H1 (cell line): ENCODE measurements around the gene CC2D1A. TPM values are rescaled to one million over a fixed set of nuclear protein-coding genes. Genes with fewer than 3 reads are reported as not detected.

Source experiments
- CTCF ChIA-PET: fragments of 300-600 bp; sonication (Branson Sonifier 250); formaldehyde crosslinking; loops from one replicate; lab custom pipeline; 2021; ENCODE audit not compliant: partially characterized antibody; lab: Charles Lee
- POLR2A ChIA-PET: fragments of 300-600 bp; sonication (Branson Sonifier 250); formaldehyde crosslinking; loops from one replicate; lab custom pipeline; 2021; ENCODE audit warnings: inconsistent platforms; ENCODE audit not compliant: partially characterized antibody; lab: Charles Lee
- DNase-seq, 2 experiments: peaks; one replicate each; pipeline versions ENCODE4 v3.0.0 to v3.0.0-alpha.2; 2010 to 2022; ENCODE audit warnings: low spot score in 2 of 2, low read depth in 1 of 2, mixed read lengths in 1 of 2
- FAIRE-seq: peaks from 2 replicates; lab custom pipeline; 2011; peaks lifted over from hg19 to GRCh38; lab: Jason Lieb, UNC
- H2AFZ ChIP-seq: 2 replicates; pipeline ENCODE4 v1.8.1; 2012; ENCODE audit warnings: low read length, inconsistent platforms
- H2AK5ac ChIP-seq: 2 replicates; pipeline ENCODE4 v1.6.1; 2013; ENCODE audit warnings: low read depth, low read length
- H2BK120ac ChIP-seq: replicated peaks from 2 replicates; pipeline ENCODE3; 2013; ENCODE audit warnings: low read depth, low read length, inconsistent platforms
- H2BK12ac ChIP-seq: 2 replicates; pipeline ENCODE4 v1.6.1; 2013; ENCODE audit warnings: low read depth, low read length
- H2BK15ac ChIP-seq: 2 replicates; pipeline ENCODE4 v1.6.1; 2013; ENCODE audit warnings: low read length
- H2BK20ac ChIP-seq: 2 replicates; pipeline ENCODE4 v1.6.1; 2013; ENCODE audit warnings: low read length
- H2BK5ac ChIP-seq: 2 replicates; pipeline ENCODE4 v1.6.1; 2013; ENCODE audit warnings: low read depth, low read length
- H3K14ac ChIP-seq: 2 replicates; pipeline ENCODE4 v1.6.1; 2013; ENCODE audit warnings: inconsistent platforms; ENCODE audit not compliant: insufficient read length
- H3K18ac ChIP-seq: 2 replicates; pipeline ENCODE4 v1.6.1; 2013; ENCODE audit warnings: low read length; ENCODE audit errors: extremely low read depth
- H3K23ac ChIP-seq: 2 replicates; pipeline ENCODE4 v1.6.1; 2013; ENCODE audit warnings: inconsistent platforms; ENCODE audit not compliant: insufficient read length
- H3K23me2 ChIP-seq: 2 replicates; pipeline ENCODE4 v1.6.1; 2013; ENCODE audit warnings: low read depth, low read length
- H3K27ac ChIP-seq: 2 replicates; pipeline ENCODE4 v1.6.1; 2011; ENCODE audit warnings: low read depth, low read length, inconsistent platforms
- H3K27me3 ChIP-seq, 4 experiments: replicated peaks in 1 of 4; 1 replicate in 1 of 4; 2 replicates in 3 of 4; pipeline versions ENCODE4 v1.6.1 to v1.8.1; 2011 to 2013; ENCODE audit warnings: low read length in 3 of 4, mild to moderate bottlenecking in 3 of 4, inconsistent platforms in 2 of 4, mixed read lengths in 2 of 4, moderate library complexity in 1 of 4; ENCODE audit not compliant: control insufficient read depth in 3 of 4, insufficient read depth in 3 of 4; ENCODE audit errors: extremely low read depth in 1 of 4
- H3K36me3 ChIP-seq, 4 experiments: 2 replicates each; pipeline versions ENCODE4 v1.6.1 to v1.8.1; 2011 to 2013; ENCODE audit warnings: mild to moderate bottlenecking in 4 of 4, low read length in 3 of 4, moderate library complexity in 2 of 4, control low read depth in 1 of 4, inconsistent platforms in 1 of 4; ENCODE audit not compliant: insufficient read depth in 4 of 4, control insufficient read depth in 2 of 4
- H3K4ac ChIP-seq: replicated peaks from 2 replicates; pipeline ENCODE3; 2013; ENCODE audit warnings: low read length, low read depth, mixed read lengths, inconsistent platforms; ENCODE audit not compliant: insufficient read length
- H3K4me1 ChIP-seq, 4 experiments: replicated peaks in 1 of 4; 1 replicate in 1 of 4; 2 replicates in 3 of 4; pipeline versions ENCODE4 v1.6.1 to v1.8.1; 2011 to 2013; ENCODE audit warnings: low read length in 3 of 4, inconsistent platforms in 2 of 4, mixed read lengths in 1 of 4; ENCODE audit not compliant: insufficient read depth in 4 of 4, control insufficient read depth in 3 of 4
- H3K4me2 ChIP-seq, 2 experiments: 2 replicates each; pipeline versions ENCODE4 v1.6.1 to v1.8.1; 2011 to 2013; ENCODE audit warnings: low read depth in 2 of 2, low read length in 2 of 2, control low read depth in 1 of 2, inconsistent platforms in 1 of 2, mild to moderate bottlenecking in 1 of 2; ENCODE audit not compliant: insufficient read depth in 1 of 2
- H3K4me3 ChIP-seq, 4 experiments: fragments of 200-600, 300-600 bp in 1 of 4; sonication (generic), shearing (Covaris generic), sonication (Bioruptor Twin) in 1 of 4; 2 replicates each; pipeline versions ENCODE4 v1.5.1 to v1.8.1; 2011 to 2016; ENCODE audit warnings: low read length in 4 of 4, low read depth in 3 of 4, control low read depth in 2 of 4, inconsistent platforms in 2 of 4, mild to moderate bottlenecking in 2 of 4, mixed read lengths in 1 of 4, moderate library complexity in 1 of 4; ENCODE audit not compliant: insufficient read depth in 2 of 4; ENCODE audit errors: extremely low read depth in 1 of 4
- H3K56ac ChIP-seq: replicated peaks from 2 replicates; pipeline ENCODE3; 2013; ENCODE audit warnings: low read depth, mild to moderate bottlenecking, mixed read lengths, low read length, inconsistent platforms; ENCODE audit not compliant: insufficient read length
- H3K79me1 ChIP-seq: 2 replicates; pipeline ENCODE4 v1.6.1; 2013; ENCODE audit warnings: low read depth, low read length, control low read depth
- H3K79me2 ChIP-seq, 2 experiments: 2 replicates each; pipeline versions ENCODE4 v1.6.1 to v1.8.1; 2012 to 2013; ENCODE audit warnings: low read length in 2 of 2, mild to moderate bottlenecking in 2 of 2, inconsistent platforms in 1 of 2; ENCODE audit not compliant: insufficient read depth in 2 of 2, control insufficient read depth in 1 of 2
- H3K9ac ChIP-seq, 4 experiments: replicated peaks in 1 of 4; 1 replicate in 1 of 4; 2 replicates in 3 of 4; pipeline versions ENCODE4 v1.6.1 to v1.8.1; 2011 to 2013; ENCODE audit warnings: low read depth in 3 of 4, low read length in 3 of 4, control low read depth in 2 of 4, mild to moderate bottlenecking in 2 of 4, moderate library complexity in 2 of 4, inconsistent platforms in 1 of 4; ENCODE audit errors: extremely low read depth in 1 of 4
- H3K9me3 ChIP-seq, 2 experiments: 2 replicates each; pipeline versions ENCODE4 v1.6.1 to v1.8.1; 2012 to 2013; ENCODE audit warnings: mild to moderate bottlenecking in 2 of 2, moderate library complexity in 2 of 2, control low read depth in 1 of 2, inconsistent platforms in 1 of 2, low read depth in 1 of 2, low read length in 1 of 2, mixed read lengths in 1 of 2; ENCODE audit not compliant: insufficient read depth in 2 of 2
- H4K20me1 ChIP-seq, 2 experiments: replicated peaks in 1 of 2; 2 replicates each; pipeline versions ENCODE3 to v1.8.1; 2011 to 2013; ENCODE audit warnings: inconsistent platforms in 2 of 2, low read length in 2 of 2, mild to moderate bottlenecking in 1 of 2; ENCODE audit not compliant: insufficient read depth in 2 of 2, control insufficient read depth in 1 of 2
- H4K5ac ChIP-seq: 2 replicates; pipeline ENCODE4 v1.6.1; 2013; ENCODE audit warnings: low read length, low read depth, mixed read lengths, inconsistent platforms; ENCODE audit not compliant: insufficient read length
- H4K8ac ChIP-seq: 2 replicates; pipeline ENCODE4 v1.8.0; 2013; ENCODE audit warnings: mild to moderate bottlenecking, moderate library complexity, low read length, inconsistent platforms; ENCODE audit not compliant: insufficient read depth; ENCODE audit errors: extremely low read depth
- H4K91ac ChIP-seq: replicated peaks from 2 replicates; pipeline ENCODE3; 2013; ENCODE audit warnings: low read length, mixed read lengths, inconsistent platforms; ENCODE audit not compliant: insufficient read length
- MAX ChIP-seq: IDR thresholded peaks from 2 replicates; pipeline ENCODE4 v1.6.1; 2012; ENCODE audit warnings: inconsistent platforms
- POLR2A ChIP-seq, 2 experiments: IDR thresholded peaks; 1 replicate in 1 of 2; 2 replicates in 1 of 2; pipeline ENCODE4 v1.6.1; 2011; ENCODE audit warnings: low read depth in 2 of 2, low read length in 2 of 2, mild to moderate bottlenecking in 2 of 2; ENCODE audit errors: control extremely low read depth in 1 of 2
- RAD21 ChIP-seq, 2 experiments: IDR thresholded peaks in 1 of 2; conservative IDR thresholded peaks in 1 of 2; 2 replicates each; pipeline ENCODE4 v1.6.1; 2011; ENCODE audit warnings: low read depth in 2 of 2, low read length in 2 of 2, improper control_type of control experiment in 1 of 2, inconsistent platforms in 1 of 2, mild to moderate bottlenecking in 1 of 2, moderate library complexity in 1 of 2
- RBBP5 ChIP-seq: IDR thresholded peaks from 2 replicates; pipeline ENCODE4 v1.7.1; 2012; ENCODE audit warnings: low read depth, mild to moderate bottlenecking, inconsistent platforms, low read length, moderate library complexity, borderline replicate concordance
- TEAD4 ChIP-seq: IDR thresholded peaks from 2 replicates; pipeline ENCODE4 v1.6.1; 2012; ENCODE audit warnings: low read depth, low read length, inconsistent platforms, mixed read lengths
- WGBS, 2 experiments: shearing (Covaris generic) in 1 of 2; methylation state at CpG; one replicate each; pipeline versions ENCODE4 v1.1.6 to v1.1.7; 2013 to 2015; ENCODE audit warnings: low lambda C conversion rate in 2 of 2, mixed read lengths in 2 of 2, inconsistent platforms in 1 of 2, low coverage in 1 of 2, missing lambda C conversion rate in 1 of 2; ENCODE audit not compliant: insufficient replicate concordance in 2 of 2, insufficient coverage in 1 of 2, insufficient read length in 1 of 2; ENCODE audit errors: extremely low coverage in 1 of 2, missing lambda C conversion rate in 1 of 2; 5-methylcytosine and 5-hydroxymethylcytosine counted together
- polyA plus RNA-seq, 7 experiments: library from polyadenylated mRNA; depleted of rRNA in 3 of 7; stranded (reverse) in 5 of 7; unstranded in 2 of 7; fragments of >200 nt in 5 of 7; fragments of 200-250 nt in 2 of 7; gene quantifications; 1 replicate in 5 of 7; 2 replicates in 1 of 7; 4 replicates in 1 of 7; pipeline versions ENCODE4 v1.2.1 to v1.2.3, GENCODE V29; 2011 to 2013; ENCODE audit warnings: missing spikeins in 2 of 7, mixed read lengths in 2 of 7
- total RNA-seq: library from RNA; stranded (reverse); fragmentation: NEBNext Ultra II Directional; extraction: Animal tissue kit (Norgen Biotek cat#: 25700); gene quantifications from 2 replicates; pipeline ENCODE4 v1.2.1, GENCODE V29; 2021
- TF ChIP-seq, protein P1 (sequence below), 3 experiments: IDR thresholded peaks; 1 replicate in 2 of 3; 2 replicates in 1 of 3; pipeline versions ENCODE4 v1.5.1 to v1.6.1; 2011; ENCODE audit warnings: low read length in 3 of 3, mild to moderate bottlenecking in 3 of 3, inconsistent platforms in 2 of 3, low read depth in 1 of 3, moderate library complexity in 1 of 3; ENCODE audit not compliant: insufficient read depth in 1 of 3; ENCODE audit errors: control extremely low read depth in 1 of 3

Gene CC2D1A
- total and polyA plus RNA-seq, 2 of the 8 experiments (the other 6 are each of a cell fraction or from before 2014, with no cell fraction given) = 12.5 to 33.0 TPM

DNA sequence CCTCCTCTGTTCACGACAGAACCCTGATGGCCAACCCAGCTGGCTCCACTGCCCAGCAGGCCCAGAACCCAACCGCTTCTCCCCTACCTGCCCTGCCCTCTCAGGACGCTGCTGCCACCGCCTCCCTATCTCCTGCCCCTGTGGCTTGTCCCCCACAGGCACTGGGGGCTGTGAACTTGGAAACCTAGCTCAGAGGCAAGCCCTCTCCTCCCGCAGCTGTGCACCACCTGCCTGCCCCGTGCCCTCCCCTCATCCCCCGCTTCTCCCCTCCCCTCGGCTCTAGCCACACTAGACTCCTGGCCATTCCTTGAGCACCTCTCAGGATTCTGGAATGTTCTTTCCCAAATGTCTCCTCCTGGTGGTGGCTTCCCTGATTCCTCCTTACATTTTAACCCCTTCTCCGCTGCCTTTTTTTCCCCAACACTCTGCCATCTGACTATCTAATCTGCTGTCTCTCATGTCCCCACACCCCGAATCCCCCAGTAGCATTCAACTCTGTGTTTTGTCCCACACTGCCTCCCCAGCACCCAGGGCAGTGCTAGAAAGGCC lies 22.4 kb upstream of the CC2D1A start:
- H4K8ac ChIP-seq = no peak overlapping the region
- no peak overlapping the region for H3K56ac ChIP-seq
- no peak overlapping the region for H3K23ac ChIP-seq
- no peak overlapping the region for H2AFZ ChIP-seq
- POLR2A ChIA-PET = interaction anchor here (3.3 kb wide), 1 partner anchor 70 kb away, joined by 13 read pairs; the partner anchor contains the start of gene DCAF15
- no peak overlapping the region for H2BK120ac ChIP-seq
- CTCF ChIA-PET = interaction anchor here (0.7 to 8.7 kb wide), 18 partner anchors 9 to 192 kb away, joined by 3 to 76 read pairs (median 4); partner anchors contain the start of genes BRME1, CC2D1A and PALM3
- no peak overlapping the region for H3K4ac ChIP-seq
- no peaks in the 10 kb centered on the region for H3K79me1 ChIP-seq
- H3K9ac ChIP-seq = no peak overlapping the region
- H4K5ac ChIP-seq = no peak overlapping the region
- DNase-seq (no peak), FAIRE-seq (peak; percentile 28)
- TF ChIP-seq MAX (peak; percentile 41; the same call in 1 of the 2 replicates), RAD21 (IDR thresholded peaks at IDR 0.05 in 1 of 2, conservative IDR thresholded peaks at IDR 0.05 in 1 of 2; ENCODE audit: low read depth in 2 of 2, low read length in 2 of 2) (peak in 1 of 2 experiments; percentile 33; a peak in 1 of 4 replicates), TEAD4 (0 out of 2 replicates have a peak, but pooled peaks have one; percentile 23), RBBP5 (no peak), POLR2A (IDR thresholded peaks at IDR 0.05; ENCODE audit: control extremely low read depth in 1 of 2, low read depth in 2 of 2, low read length in 2 of 2) (no peak)
- TF ChIP-seq, protein P1, sequence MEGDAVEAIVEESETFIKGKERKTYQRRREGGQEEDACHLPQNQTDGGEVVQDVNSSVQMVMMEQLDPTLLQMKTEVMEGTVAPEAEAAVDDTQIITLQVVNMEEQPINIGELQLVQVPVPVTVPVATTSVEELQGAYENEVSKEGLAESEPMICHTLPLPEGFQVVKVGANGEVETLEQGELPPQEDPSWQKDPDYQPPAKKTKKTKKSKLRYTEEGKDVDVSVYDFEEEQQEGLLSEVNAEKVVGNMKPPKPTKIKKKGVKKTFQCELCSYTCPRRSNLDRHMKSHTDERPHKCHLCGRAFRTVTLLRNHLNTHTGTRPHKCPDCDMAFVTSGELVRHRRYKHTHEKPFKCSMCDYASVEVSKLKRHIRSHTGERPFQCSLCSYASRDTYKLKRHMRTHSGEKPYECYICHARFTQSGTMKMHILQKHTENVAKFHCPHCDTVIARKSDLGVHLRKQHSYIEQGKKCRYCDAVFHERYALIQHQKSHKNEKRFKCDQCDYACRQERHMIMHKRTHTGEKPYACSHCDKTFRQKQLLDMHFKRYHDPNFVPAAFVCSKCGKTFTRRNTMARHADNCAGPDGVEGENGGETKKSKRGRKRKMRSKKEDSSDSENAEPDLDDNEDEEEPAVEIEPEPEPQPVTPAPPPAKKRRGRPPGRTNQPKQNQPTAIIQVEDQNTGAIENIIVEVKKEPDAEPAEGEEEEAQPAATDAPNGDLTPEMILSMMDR (IDR thresholded peaks at IDR 0.05; ENCODE audit: control extremely low read depth in 1 of 3, insufficient read depth in 1 of 3, low read depth in 1 of 3, low read length in 3 of 3) = peak in 2 of 3 experiments; percentile 52 to 60; a peak in 3 of 4 replicates
- H3K79me2 ChIP-seq = no peaks in the 10 kb centered on the region
- no peaks in the 10 kb centered on the region for H4K20me1 ChIP-seq
- no peaks in the 10 kb centered on the region for H3K9me3 ChIP-seq
- H2BK5ac ChIP-seq = peak overlapping the region; percentile 44; the same call in 1 of the 2 replicates
- H2BK12ac ChIP-seq = no peak overlapping the region; the same call in 1 of the 2 replicates
- WGBS, 2 experiments = 85% methylated on average over 6 of the region's 10 CpGs; no CpG with 5 or more reads in 1 of the 2 experiments
- no peak overlapping the region for H3K4me2 ChIP-seq
- H3K27me3 ChIP-seq = no peaks in the 10 kb centered on the region
- peak overlapping the region; percentile 46; the same call in 1 of the 2 replicates for H2AK5ac ChIP-seq
- no peak overlapping the region for H3K4me3 ChIP-seq
- peaks cover 6 to 23% (median 16%) of the 10 kb centered on the region in 4 experiments for H3K4me1 ChIP-seq
- peak overlapping the region; percentile 92 for H2BK15ac ChIP-seq
- no peak overlapping the region for H3K27ac ChIP-seq
- H3K18ac ChIP-seq = peak overlapping the region; percentile 71; the same call in 1 of the 2 replicates
- H3K14ac ChIP-seq = no peak overlapping the region
- no peak overlapping the region for H2BK20ac ChIP-seq
- H3K23me2 ChIP-seq = no peaks in the 10 kb centered on the region
- H3K36me3 ChIP-seq = no peaks in the 10 kb centered on the region
- H4K91ac ChIP-seq = peak overlapping the region; percentile 66
